Measurements from ENCODE around the gene PKP1. TPM values are rescaled to one million over a fixed set of nuclear protein-coding genes. Genes with fewer than 3 reads are reported as not detected.

The PKP1 gene
- total and polyA plus RNA-seq, 2 of the 4 experiments (the other 2 are of a cell fraction), result 0.18 to 0.36 TPM

GRCh38 chr1:201285846-201286245, 2.5 kb downstream of the PKP1 start:
- no peaks in the 10 kb centered on the region for H3K36me3 ChIP-seq (ENCODE audit: control insufficient read depth, insufficient read depth, low read length)
- TF ChIP-seq SMC3 (IDR thresholded peaks at IDR 0.05; ENCODE audit: low read depth, low read length) (no peak), BHLHE40 (IDR thresholded peaks at IDR 0.05; ENCODE audit: low read depth, low read length) (no peak), MAFK (IDR thresholded peaks at IDR 0.05; ENCODE audit: low read depth, low read length) (no peak), POLR2A (IDR thresholded peaks at IDR 0.05; ENCODE audit: low read depth, low read length) (no peak), RAD21 (IDR thresholded peaks at IDR 0.05; ENCODE audit: low read length) (no peak), CHD1 (IDR thresholded peaks at IDR 0.05; ENCODE audit: low read depth, low read length) (no peak), ELK1 (IDR thresholded peaks at IDR 0.05; ENCODE audit: borderline replicate concordance, low read depth, low read length) (no peak), NFE2L2 (IDR thresholded peaks at IDR 0.05; ENCODE audit: low read depth, low read length) (no peak), RCOR1 (IDR thresholded peaks at IDR 0.05; ENCODE audit: insufficient replicate concordance, low read length) (no peak), USF2 (IDR thresholded peaks at IDR 0.05; ENCODE audit: low read depth, low read length) (no peak), RFX5 (IDR thresholded peaks at IDR 0.05; ENCODE audit: low read depth, low read length) (no peak), FOS (IDR thresholded peaks at IDR 0.05; ENCODE audit: low read depth, low read length) (no peak), MXI1 (IDR thresholded peaks at IDR 0.05; ENCODE audit: borderline replicate concordance, low read depth, low read length) (no peak), CEBPB (IDR thresholded peaks at IDR 0.05; ENCODE audit: low read depth, low read length) (no peak), MAZ (IDR thresholded peaks at IDR 0.05; ENCODE audit: borderline replicate concordance, low read depth, low read length) (no peak)
- H3K4ac ChIP-seq (ENCODE audit: low read depth, low read length), result no peak overlapping the region
- H3K4me1 ChIP-seq (ENCODE audit: control insufficient read depth, insufficient read depth, low read length), result peaks cover 2% of the 10 kb centered on the region; the same call in 1 of the 2 replicates
- no peak overlapping the region for H2AK9ac ChIP-seq (replicated peaks; ENCODE audit: low read depth, low read length, poor library complexity)
- no peak overlapping the region for H4K91ac ChIP-seq (ENCODE audit: insufficient read depth, low read depth, low read length)
- in situ Hi-C loops (cut with MboI; ENCODE audit: low sequenced_read_pairs) (no loop called here), dilution Hi-C loops (cut with HindIII; ENCODE audit: low sequenced_read_pairs, unreplicated experiment) (no loop called here), intact Hi-C loops (cut with micrococcal nuclease) (no loop called here)
- H3K56ac ChIP-seq (ENCODE audit: extremely low read depth, insufficient read depth, low read length), result no peak overlapping the region
- no peak overlapping the region for H3K4me2 ChIP-seq (ENCODE audit: low read depth, low read length)
- H4K8ac ChIP-seq (ENCODE audit: low read depth in 2 of 2, low read length in 2 of 2), result no peak overlapping the region
- no peak overlapping the region for H2AFZ ChIP-seq (replicated peaks; ENCODE audit: low read length, poor library complexity)
- H4K5ac ChIP-seq (ENCODE audit: low read depth, low read length), result no peak overlapping the region
- DNase-seq, result no peak
- no peak overlapping the region for H3K14ac ChIP-seq (replicated peaks; ENCODE audit: low read depth, low read length)
- no peak overlapping the region for H3K27ac ChIP-seq (ENCODE audit: insufficient read depth, low read length)
- no peak overlapping the region for H3K4me3 ChIP-seq (ENCODE audit: insufficient read depth, low read depth, low read length)
- ChIA-PET CTCF (no interaction called here), POLR2A (ENCODE audit: unreplicated experiment) (no interaction called here)
- no peaks in the 10 kb centered on the region for H3K79me1 ChIP-seq (ENCODE audit: low read depth in 1 of 2, low read length in 2 of 2)
- no peaks in the 10 kb centered on the region for H3K9me1 ChIP-seq (ENCODE audit: insufficient read depth, low read length)
- H2BK15ac ChIP-seq (ENCODE audit: low read depth, low read length), result no peak overlapping the region
- ATAC-seq (ENCODE audit: low read depth), result no peak
- no peaks in the 10 kb centered on the region for H4K20me1 ChIP-seq (ENCODE audit: insufficient read depth, low read length)
- H3K18ac ChIP-seq (ENCODE audit: low read depth, low read length), result no peak overlapping the region
- no peak overlapping the region for H2BK20ac ChIP-seq (ENCODE audit: low read depth, low read length)
- H2BK5ac ChIP-seq (ENCODE audit: low read depth, low read length, poor library complexity, severe bottlenecking), result no peak overlapping the region
- no peak overlapping the region for H3K9ac ChIP-seq (ENCODE audit: low read depth, low read length)
- H2AK5ac ChIP-seq (ENCODE audit: low read depth, low read length), result no peak overlapping the region
- no CpG with 5 or more reads among the region's 7 CpGs for whole genome bisulfite sequencing, 2 experiments (ENCODE audit: extremely low coverage in 2 of 2, insufficient read length in 1 of 2)
- H2BK120ac ChIP-seq (ENCODE audit: low read depth, low read length), result no peak overlapping the region
- H3K23ac ChIP-seq (ENCODE audit: low read depth, low read length), result no peak overlapping the region
- no TSS peak for BruUV-seq (replicated peaks)
- H3K27me3 ChIP-seq (ENCODE audit: control insufficient read depth, insufficient read depth, low read length), result peaks cover 79% of the 10 kb centered on the region
- no peaks in the 10 kb centered on the region; the same call in 1 of the 2 replicates for H3K9me3 ChIP-seq (ENCODE audit: control insufficient read depth, insufficient read depth, low read length)

Data from IMR-90 (cell line).